Measurements from ENCODE around the gene ATP2B1. TPM values are rescaled to one million over a fixed set of nuclear protein-coding genes. Genes with fewer than 3 reads are reported as not detected.
A peak's percentile ranks its signal among the peaks of the same experiment; 100 is the strongest.

Gene ATP2B1
- total RNA-seq, 1 donor from 2014 or later: 10.7 TPM

- no peak overlapping the region for H3K27ac ChIP-seq (replicated peaks)
- no peaks in the 10 kb centered on the region for H3K27me3 ChIP-seq (ENCODE audit: low read depth)
- H3K36me3 ChIP-seq: no peaks in the 10 kb centered on the region
- peaks cover 30% of the 10 kb centered on the region for H3K4me1 ChIP-seq
- H3K9me3 ChIP-seq (replicated peaks): no peaks in the 10 kb centered on the region
- intact Hi-C loops (cut with micrococcal nuclease): no loop called here
- no peak for TF ChIP-seq CTCF (IDR thresholded peaks at IDR 0.05; ENCODE audit: borderline replicate concordance)
- H3K4me3 ChIP-seq: peak overlapping the region; percentile 93
- no peak for DNase-seq
Observed at GRCh38 chr12:89706986-89707702, 1.5 kb downstream of the ATP2B1 start.

- DNase-seq: no peak
- Histone ChIP-seq H3K4me3 (no peak overlapping the region), H3K4me1 (peaks cover 30% of the 10 kb centered on the region), H3K27ac (replicated peaks) (no peak overlapping the region), H3K36me3 (no peaks in the 10 kb centered on the region), H3K9me3 (replicated peaks) (no peaks in the 10 kb centered on the region), H3K27me3 (ENCODE audit: low read depth) (no peaks in the 10 kb centered on the region)
- TF ChIP-seq CTCF (IDR thresholded peaks at IDR 0.05; ENCODE audit: borderline replicate concordance): no peak
- intact Hi-C loops (cut with micrococcal nuclease): no loop called here
Observed at GRCh38 chr12:89706551-89706950, 2.1 kb downstream of the ATP2B1 start.

GRCh38 chr12:89704457-89704856 lies 4.2 kb downstream of the ATP2B1 start:
- DNase-seq: no peak
- Histone ChIP-seq H3K36me3 (no peaks in the 10 kb centered on the region), H3K9me3 (replicated peaks) (no peaks in the 10 kb centered on the region), H3K27me3 (ENCODE audit: low read depth) (no peaks in the 10 kb centered on the region), H3K4me3 (no peak overlapping the region), H3K27ac (replicated peaks) (no peak overlapping the region), H3K4me1 (peaks cover 19% of the 10 kb centered on the region)
- TF ChIP-seq CTCF (IDR thresholded peaks at IDR 0.05; ENCODE audit: borderline replicate concordance): no peak
- intact Hi-C loops (cut with micrococcal nuclease): no loop called here

GRCh38 chr12:89703768-89704167 lies 4.9 kb downstream of the ATP2B1 start:
- Histone ChIP-seq H3K4me1 (peaks cover 19% of the 10 kb centered on the region), H3K9me3 (replicated peaks) (no peaks in the 10 kb centered on the region), H3K4me3 (no peak overlapping the region), H3K36me3 (no peaks in the 10 kb centered on the region), H3K27me3 (ENCODE audit: low read depth) (no peaks in the 10 kb centered on the region), H3K27ac (replicated peaks) (no peak overlapping the region)
- DNase-seq: no peak
- intact Hi-C loops (cut with micrococcal nuclease): no loop called here
- no peak for TF ChIP-seq CTCF (IDR thresholded peaks at IDR 0.05; ENCODE audit: borderline replicate concordance)

- Histone ChIP-seq H3K9me3 (replicated peaks) (no peaks in the 10 kb centered on the region), H3K4me1 (peaks cover 8% of the 10 kb centered on the region), H3K36me3 (no peaks in the 10 kb centered on the region), H3K4me3 (no peak overlapping the region), H3K27ac (replicated peaks) (no peak overlapping the region), H3K27me3 (ENCODE audit: low read depth) (no peaks in the 10 kb centered on the region)
- no peak for DNase-seq
- no peak for TF ChIP-seq CTCF (IDR thresholded peaks at IDR 0.05; ENCODE audit: borderline replicate concordance)
- intact Hi-C loops (cut with micrococcal nuclease): no loop called here
Observed at GRCh38 chr12:89702503-89702902, 6.1 kb downstream of the ATP2B1 start.

Measured in left ventricle myocardium inferior (tissue), 1 donor.